Fibroblast of lung (primary cell): ENCODE measurements around the gene ATXN8OS.

Experiments
- CTCF ChIP-seq, 2 donors: IDR thresholded peaks in 1 of 2; conservative IDR thresholded peaks in 1 of 2; 1 replicate in 1 of 2; 2 replicates in 1 of 2; pipeline ENCODE4 v1.5.1; 2011 to 2012; ENCODE audit warnings: low read length in 2 of 2, control low read depth in 1 of 2, inconsistent platforms in 1 of 2, low read depth in 1 of 2, mild to moderate bottlenecking in 1 of 2
- EZH2 ChIP-seq: IDR thresholded peaks from 2 replicates; pipeline ENCODE4 v1.5.1; 2012; ENCODE audit warnings: low read length, control low read depth, mild to moderate bottlenecking; ENCODE audit errors: missing control alignments

DNA sequence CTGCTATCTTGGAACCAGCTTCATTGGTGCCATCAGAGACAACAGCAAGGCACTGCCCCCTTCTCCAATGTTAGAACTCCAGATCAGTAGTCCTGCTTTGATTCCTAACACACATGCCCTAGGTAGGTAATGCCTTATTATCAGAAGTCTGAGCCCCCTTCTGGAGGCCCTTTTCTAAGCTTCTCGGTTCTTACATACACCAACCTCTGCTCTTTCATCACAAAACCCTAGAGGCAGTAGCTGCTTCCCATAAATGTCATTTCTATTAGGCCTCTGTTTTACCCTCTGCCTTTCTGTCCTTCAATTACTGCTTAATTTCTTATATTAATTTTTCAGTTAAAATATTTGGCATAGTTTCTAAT is 66.0 kb downstream of the ATXN8OS start:
- TF ChIP-seq CTCF (conservative IDR thresholded peaks at IDR 0.05 in 1 of 2, IDR thresholded peaks at IDR 0.05 in 1 of 2; ENCODE audit: low read depth in 1 of 2, low read length in 2 of 2): no peak
- no peak for TF ChIP-seq EZH2
